GM10248 (cell line): Measurements from ENCODE around the gene ANKHD1.

Experiments used
- CTCF ChIA-PET: fragments of 300-600 bp; sonication (Branson Sonifier 250); formaldehyde crosslinking; extraction: SDS; loops from one replicate; lab custom pipeline; 2021; ENCODE audit warnings: antibody characterized with exemption; lab: Yijun Ruan, JAX
- POLR2A ChIA-PET: fragments of 350-650 bp; sonication (Branson Sonifier 250); formaldehyde crosslinking; extraction: SDS; loops from one replicate; lab custom pipeline; 2020; ENCODE audit warnings: antibody characterized with exemption; lab: Yijun Ruan, JAX
- DNase-seq: peaks from one replicate; pipeline ENCODE4 v3.0.0; 2012; ENCODE audit errors: extremely low spot score
- CTCF ChIP-seq: IDR thresholded peaks from 2 replicates; pipeline ENCODE4 v1.5.1; 2012; ENCODE audit warnings: mild to moderate bottlenecking, low read depth; ENCODE audit errors: extremely low read depth, missing control alignments, control extremely low read depth

The ANKHD1 gene, protein sequence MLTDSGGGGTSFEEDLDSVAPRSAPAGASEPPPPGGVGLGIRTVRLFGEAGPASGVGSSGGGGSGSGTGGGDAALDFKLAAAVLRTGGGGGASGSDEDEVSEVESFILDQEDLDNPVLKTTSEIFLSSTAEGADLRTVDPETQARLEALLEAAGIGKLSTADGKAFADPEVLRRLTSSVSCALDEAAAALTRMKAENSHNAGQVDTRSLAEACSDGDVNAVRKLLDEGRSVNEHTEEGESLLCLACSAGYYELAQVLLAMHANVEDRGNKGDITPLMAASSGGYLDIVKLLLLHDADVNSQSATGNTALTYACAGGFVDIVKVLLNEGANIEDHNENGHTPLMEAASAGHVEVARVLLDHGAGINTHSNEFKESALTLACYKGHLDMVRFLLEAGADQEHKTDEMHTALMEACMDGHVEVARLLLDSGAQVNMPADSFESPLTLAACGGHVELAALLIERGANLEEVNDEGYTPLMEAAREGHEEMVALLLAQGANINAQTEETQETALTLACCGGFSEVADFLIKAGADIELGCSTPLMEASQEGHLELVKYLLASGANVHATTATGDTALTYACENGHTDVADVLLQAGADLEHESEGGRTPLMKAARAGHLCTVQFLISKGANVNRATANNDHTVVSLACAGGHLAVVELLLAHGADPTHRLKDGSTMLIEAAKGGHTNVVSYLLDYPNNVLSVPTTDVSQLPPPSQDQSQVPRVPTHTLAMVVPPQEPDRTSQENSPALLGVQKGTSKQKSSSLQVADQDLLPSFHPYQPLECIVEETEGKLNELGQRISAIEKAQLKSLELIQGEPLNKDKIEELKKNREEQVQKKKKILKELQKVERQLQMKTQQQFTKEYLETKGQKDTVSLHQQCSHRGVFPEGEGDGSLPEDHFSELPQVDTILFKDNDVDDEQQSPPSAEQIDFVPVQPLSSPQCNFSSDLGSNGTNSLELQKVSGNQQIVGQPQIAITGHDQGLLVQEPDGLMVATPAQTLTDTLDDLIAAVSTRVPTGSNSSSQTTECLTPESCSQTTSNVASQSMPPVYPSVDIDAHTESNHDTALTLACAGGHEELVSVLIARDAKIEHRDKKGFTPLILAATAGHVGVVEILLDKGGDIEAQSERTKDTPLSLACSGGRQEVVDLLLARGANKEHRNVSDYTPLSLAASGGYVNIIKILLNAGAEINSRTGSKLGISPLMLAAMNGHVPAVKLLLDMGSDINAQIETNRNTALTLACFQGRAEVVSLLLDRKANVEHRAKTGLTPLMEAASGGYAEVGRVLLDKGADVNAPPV (N-terminal part only)

DNA sequence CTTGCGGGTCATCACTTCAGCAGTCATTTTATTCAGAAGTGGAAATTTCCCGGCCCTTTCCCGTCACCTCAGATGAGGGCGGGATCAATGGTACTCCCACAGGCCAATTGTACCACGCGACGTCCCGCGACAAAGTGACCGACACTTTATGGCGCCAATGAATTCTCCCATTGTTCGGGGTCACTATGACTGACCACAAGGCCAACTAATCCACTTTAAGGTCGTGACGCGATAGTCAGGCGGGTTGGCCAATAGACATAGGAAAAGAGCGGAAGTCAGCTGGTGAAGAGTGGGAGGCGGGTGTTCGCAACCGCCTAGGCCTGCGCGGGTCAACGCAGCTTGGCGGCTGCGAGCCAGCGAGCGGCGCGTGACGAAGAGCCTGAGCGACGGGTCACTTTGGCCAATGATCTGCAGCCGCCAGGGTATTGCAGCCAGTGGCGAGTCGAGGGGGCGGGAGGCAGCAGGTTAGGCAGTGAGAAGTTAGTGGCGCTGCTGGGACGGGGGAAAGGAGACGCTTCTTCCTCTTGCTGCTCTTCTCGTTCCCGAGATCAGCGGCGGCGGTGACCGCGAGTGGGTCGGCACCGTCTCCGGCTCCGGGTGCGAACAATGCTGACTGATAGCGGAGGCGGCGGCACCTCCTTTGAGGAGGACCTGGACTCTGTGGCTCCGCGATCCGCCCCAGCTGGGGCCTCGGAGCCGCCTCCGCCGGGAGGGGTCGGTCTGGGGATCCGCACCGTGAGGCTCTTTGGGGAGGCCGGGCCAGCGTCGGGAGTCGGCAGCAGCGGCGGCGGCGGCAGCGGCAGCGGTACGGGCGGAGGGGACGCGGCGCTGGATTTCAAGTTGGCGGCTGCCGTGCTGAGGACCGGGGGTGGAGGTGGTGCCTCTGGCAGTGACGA is at the start of gene ANKHD1:
TSS of gene ANKHD1 (plus strand) at position 472 of the 896 bp plus-strand sequence. CDS start at position 607, 135 bp downstream.
- POLR2A ChIA-PET, result interaction anchor here (0.6 to 2.9 kb wide), 4 partner anchors 58 to 273 kb away, joined by 3 to 14 read pairs (median 4); partner anchors contain the start of genes IK, NDUFA2 and PFDN1
- TF ChIP-seq CTCF, result no peak
- CTCF ChIA-PET, result interaction anchor here (0.8 to 2.9 kb wide), 12 partner anchors 9 to 1195 kb away, joined by 3 to 21 read pairs (median 4); partner anchors contain the start of genes EIF4EBP3, IK and NDUFA2
- peak; percentile 93 for DNase-seq

- POLR2A ChIA-PET, result interaction anchor here (1.6 kb wide), 1 partner anchor 9 kb away, joined by 3 read pairs; the partner anchor contains the start of gene HBEGF
- no peak for TF ChIP-seq CTCF
- no peak for DNase-seq
- CTCF ChIA-PET, result interaction anchor here (0.7 to 15.0 kb wide), 9 partner anchors 8 to 399 kb away, joined by 3 to 462 read pairs (median 4); partner anchors contain the start of genes HBEGF and SLC4A9
Observed at GRCh38 chr5:140355546-140355945, 46.1 kb upstream of the ANKHD1 start.

GRCh38 chr5:140356853-140357725 is 44.5 kb upstream of the ANKHD1 start:
- no peak for TF ChIP-seq CTCF
- no peak for DNase-seq
- ChIA-PET POLR2A (no interaction called here), CTCF (interaction anchor here (6.0 to 15.0 kb wide), 3 partner anchors 13 to 119 kb away, joined by 53 to 462 read pairs (median 65); partner anchors contain the start of gene HBEGF)

DNA sequence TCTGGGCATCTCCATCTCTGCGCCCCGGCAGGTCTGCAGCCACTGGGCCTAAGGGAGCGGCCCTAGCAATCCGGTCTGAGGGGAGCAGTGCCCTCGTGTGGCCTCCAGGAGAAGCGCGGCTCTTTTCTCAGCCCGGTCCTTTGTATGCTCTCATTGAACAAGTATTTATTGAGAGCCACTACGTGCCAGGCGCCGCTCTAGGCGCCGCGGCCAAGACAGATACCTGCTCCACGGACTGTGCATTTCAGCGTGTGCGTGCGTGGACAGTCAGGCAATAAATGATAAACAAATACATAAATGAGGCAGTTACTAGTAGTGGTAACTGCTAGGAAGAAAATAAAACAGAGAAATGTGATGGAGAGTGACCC is 43.9 kb upstream of the ANKHD1 start:
- ChIA-PET POLR2A (no interaction called here), CTCF (interaction anchor here (1.2 to 12.8 kb wide), 11 partner anchors 8 to 362 kb away, joined by 3 to 205 read pairs (median 6); partner anchors contain the start of gene HBEGF)
- peak; percentile 92 for TF ChIP-seq CTCF
- peak; percentile 90 for DNase-seq
